GM18505 (cell line): ENCODE results near the gene RAB1A.

Experiments used
- ATAC-seq: cut with Tn5 transposase; IDR thresholded peaks from one replicate; pipeline ENCODE4 v1.9.1; 2021; ENCODE audit not compliant: unreplicated experiment
- POLR2A ChIP-seq: IDR thresholded peaks from 4 replicates; pipeline ENCODE4 v1.6.1; 2011; ENCODE audit warnings: borderline replicate concordance; ENCODE audit not compliant: insufficient read depth, insufficient read length; ENCODE audit errors: extremely low read depth

The RAB1A gene

DNA sequence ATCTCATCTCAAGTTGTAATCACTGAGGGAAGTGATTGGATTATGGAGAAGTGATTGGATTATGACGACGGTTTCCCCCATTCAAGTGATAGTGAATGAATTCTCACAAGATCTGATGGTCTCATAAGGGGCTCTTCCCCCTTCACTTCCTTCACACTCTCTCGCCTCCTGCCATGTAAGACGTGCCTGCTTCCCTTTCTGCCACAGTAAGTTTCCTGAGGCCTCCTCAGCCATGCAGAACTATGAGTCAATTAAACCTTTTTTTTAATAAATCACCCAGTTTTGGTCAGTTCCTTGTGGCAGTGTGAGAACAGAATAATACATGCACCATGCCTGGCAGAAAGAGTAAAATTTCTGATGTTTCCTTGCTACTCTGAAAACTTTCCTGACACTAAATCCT lies 37.1 kb downstream of the RAB1A start:
- ATAC-seq, result no peak
- TF ChIP-seq POLR2A, result no peak

DNA sequence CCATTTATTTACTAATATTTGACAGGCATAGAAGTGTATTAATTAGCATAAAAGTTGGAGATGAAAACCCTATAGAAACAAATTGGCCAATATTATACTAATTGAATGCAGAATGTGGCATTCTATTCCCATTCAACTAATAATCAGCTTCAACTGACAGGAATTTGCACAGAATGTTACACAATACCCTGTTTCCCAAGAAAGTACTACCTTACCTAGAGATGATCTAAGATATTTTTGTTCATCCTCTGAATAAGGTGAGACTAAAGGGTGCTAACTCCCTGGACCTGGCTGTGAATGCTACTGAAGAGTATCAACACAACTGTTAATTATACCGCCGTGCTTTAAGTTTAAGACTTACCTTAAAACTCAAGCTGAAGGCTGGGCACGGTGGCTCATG lies 44.8 kb downstream of the RAB1A start:
- no peak for TF ChIP-seq POLR2A
- ATAC-seq, result no peak

DNA sequence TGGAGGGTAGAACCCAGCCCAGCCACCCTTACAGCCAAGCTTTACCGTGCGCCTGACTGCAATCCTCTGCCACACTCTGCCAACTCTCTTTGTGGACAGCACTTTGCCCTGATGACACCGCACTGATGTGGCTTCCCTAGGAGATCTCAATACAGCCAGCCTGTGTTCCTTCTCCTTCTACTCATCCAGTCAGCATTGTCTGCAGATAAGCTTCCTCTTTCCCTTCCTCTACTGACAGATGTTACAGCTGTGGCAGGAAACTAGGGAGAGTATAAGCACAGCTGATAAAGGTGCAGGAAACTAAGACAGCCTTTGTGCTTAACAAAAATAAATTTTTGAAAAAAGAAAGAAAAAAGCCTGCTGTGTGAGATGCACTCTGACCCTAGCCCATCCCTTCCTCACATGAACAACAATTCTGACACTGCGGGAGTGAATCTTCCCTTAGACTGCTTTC lies 48.6 kb downstream of the RAB1A start:
- TF ChIP-seq POLR2A, result no peak
- ATAC-seq, result no peak

DNA sequence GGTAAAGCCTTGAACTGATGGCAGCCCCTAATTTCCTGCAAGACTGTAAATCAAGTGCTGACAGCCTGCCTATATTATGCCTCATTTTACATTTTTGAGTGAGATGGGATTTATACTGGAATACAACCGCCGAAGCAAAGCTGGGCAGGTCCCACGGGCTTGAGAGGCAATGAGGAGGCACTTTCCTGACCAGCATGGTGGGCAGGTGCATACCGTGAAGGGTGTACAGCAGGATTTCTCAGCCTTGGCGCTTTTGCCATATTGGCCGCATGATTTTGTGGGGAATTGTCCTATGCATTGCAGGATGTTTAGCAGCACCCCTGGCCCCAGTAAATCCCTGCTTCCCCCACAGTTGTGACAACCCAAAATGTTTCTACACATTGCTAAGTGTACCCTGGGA lies 50.9 kb downstream of the RAB1A start:
- no peak for TF ChIP-seq POLR2A
- ATAC-seq, result no peak

DNA sequence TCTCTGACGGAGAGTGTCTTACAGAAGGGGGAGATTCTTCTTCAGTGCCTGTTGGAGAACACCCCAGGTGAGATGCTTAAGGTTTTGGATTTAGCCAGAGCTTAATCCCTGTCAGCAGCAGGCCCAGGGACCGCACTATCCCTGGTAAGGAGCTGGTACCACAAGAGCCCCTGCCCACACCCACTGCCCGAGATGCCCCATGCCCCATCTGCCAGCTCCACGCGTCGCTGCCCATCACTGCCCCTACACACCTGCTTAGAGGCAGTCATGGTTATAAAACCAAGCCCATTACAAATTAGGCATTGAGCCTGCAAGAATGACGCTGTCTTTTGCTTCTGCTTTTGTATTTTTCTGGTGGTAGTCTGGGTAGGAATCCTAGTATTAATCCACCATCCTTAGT lies 52.0 kb downstream of the RAB1A start:
- ATAC-seq, result no peak
- TF ChIP-seq POLR2A, result no peak

DNA sequence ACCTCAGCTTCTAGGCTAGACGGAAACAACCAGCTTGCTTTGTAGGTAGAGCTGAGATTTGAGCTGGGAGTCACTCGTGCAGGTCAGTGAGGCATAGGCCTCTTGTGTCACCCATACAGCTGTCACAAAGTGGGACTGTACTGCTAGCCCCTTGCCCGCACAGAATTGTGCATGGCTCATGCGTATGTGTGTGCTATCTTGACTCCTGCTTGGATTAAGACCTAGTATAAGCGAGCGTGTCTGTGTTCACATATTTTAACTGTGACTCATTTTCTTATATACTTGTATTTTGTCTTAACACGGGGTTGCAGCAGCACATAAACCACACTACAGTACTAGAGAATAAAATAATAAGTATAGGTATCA lies 53.6 kb downstream of the RAB1A start:
- no peak for TF ChIP-seq POLR2A
- no peak for ATAC-seq

DNA sequence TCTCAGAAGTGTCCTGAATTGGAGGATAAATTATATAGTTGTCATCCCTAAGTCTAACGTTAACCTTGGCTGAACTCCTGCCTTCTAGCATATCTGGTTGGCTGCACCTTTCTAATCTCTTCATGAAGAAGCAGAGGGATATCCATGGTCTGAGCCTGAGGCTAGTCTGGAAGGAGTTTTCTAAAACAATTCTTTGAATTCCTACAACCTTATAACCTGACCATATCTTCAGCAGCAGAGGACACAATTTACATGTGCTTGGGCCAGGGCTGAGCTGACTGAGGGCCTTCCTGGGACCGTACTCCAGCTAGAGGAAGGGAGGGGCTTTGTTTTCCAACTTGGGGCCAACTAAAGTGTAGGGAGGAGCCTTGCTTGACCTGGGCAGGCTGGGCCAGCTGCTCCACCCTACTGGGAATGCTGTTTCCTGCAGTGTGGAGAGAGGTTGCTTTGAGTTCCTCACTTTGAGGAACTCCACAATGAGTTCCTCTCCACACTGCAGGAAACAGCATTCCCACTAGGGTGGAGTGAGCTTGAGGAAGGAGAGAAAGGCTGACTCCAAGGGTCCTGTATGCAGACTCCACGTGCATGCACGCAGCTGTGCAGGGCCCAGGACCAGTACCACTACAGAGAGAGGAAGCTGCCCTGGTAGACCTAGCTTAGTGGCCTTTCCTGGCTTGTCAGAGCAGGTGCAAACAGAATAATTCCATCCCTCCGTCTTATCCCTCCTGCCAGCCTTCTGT lies 54.1 kb downstream of the RAB1A start:
- ATAC-seq, result no peak
- TF ChIP-seq POLR2A, result no peak

DNA sequence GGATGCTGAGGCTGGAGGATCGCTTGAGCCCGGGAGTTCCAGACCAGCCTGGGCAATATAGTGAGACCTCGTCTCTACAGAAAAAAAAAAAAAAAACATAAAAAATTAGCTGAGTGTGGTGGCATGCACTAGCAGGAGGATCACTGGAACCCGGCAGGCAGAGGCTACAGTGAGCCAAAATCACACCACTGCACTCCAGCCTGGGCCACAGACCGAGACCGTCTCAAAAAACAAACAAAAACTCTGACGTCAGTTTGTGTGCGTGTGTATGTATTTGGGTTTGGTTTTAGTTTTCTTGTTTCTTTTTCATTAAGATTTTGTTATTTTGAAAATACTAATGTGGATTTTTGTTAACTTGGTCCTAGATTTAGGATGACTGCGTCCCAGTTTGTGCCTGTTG lies 54.7 kb downstream of the RAB1A start:
- TF ChIP-seq POLR2A, result no peak
- ATAC-seq, result no peak

DNA sequence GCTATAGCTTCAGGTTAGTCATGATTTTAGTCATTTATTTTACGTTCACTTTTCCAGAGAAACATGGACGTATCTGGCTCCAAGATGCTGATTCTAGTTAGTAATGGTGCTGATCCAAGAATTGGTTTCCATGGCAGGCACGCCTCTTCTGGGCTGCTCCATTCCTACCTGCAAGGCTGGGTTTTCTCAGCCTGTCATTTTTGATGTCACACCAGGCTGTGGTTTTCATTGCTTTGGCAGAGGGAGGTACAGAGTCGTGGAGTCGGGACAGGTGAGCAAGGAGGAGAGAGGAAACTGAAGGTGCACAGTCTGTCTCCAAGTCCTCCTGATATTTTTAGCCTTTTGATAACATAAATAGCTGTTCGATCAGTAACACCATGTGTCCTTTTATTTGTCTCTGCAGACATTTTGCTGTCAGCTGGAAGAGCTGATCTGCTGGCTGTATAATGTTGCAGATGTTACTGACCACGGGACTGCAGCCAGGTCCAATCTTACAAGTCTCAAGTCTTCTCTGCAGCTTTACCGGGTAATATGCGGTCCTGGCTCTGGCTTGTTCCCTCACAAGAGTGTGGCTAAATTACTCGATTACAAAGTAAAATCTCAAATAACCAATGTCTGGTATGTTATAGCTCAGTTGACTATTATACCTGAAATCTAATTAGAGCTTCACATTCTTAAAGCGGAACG lies 55.9 kb downstream of the RAB1A start:
- no peak for ATAC-seq

DNA sequence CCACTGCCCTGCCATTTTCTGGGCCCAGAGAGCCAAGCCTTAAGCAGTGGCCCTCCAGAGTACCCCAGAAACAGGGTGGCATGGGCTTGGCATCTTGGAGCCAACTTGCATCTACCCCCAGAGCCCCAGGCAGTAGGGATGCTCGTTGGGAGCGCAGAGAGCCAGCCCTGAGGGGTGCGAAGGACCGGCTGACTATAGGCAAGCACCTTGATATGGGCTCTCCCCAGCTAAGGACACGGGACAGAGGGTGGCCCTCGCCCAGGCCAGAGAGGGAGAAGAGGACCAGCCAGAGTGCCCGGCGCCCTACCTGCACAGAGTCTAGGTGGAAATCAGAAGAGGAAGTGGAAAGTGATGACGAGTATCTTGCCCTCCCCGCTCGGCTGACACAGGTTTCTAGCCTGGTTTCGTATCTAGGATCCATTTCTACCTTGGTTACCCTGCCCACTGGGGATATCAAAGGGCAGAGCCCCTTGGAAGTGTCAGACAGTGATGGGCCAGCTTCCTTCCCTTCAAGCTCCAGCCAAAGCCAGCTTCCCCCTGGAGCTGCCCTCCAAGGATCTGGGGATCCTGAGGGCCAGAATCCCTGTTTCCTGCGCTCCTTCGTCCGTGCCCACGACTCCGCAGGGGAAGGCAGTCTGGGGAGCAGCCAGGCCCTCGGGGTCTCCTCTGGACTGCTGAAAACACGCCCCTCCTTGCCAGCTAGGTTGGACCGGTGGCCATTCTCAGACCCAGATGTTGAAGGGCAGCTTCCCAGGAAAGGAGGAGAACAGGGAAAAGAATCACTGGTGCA lies 57.5 kb downstream of the RAB1A start:
- TF ChIP-seq POLR2A, result no peak
- ATAC-seq, result peak; percentile 63

More for the DNA sequence above, 55.9 kb downstream of the RAB1A start:
- TF ChIP-seq POLR2A, result no peak

DNA sequence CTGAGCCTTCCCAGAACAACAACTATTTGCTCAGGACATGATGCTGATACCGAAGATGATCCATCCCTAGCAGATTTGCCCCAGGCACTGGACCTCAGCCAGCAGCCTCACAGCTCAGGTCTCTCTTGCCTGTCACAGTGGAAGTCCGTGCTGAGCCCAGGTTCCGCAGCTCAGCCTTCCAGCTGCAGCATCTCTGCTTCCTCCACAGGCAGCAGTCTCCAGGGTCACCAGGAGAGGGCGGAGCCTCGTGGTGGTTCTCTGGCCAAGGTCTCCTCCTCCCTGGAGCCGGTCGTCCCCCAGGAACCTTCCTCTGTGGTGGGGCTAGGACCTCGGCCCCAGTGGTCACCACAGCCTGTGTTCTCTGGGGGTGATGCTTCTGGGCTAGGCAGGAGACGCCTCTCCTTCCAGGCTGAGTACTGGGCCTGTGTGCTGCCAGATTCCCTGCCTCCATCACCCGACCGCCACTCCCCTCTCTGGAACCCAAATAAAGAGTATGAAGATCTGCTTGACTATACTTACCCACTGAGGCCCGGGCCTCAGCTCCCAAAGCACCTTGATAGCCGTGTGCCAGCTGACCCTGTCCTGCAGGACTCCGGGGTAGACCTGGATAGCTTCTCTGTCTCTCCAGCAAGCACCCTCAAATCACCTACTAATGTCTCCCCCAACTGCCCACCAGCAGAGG lies 58.3 kb downstream of the RAB1A start:
- ATAC-seq, result no peak
- TF ChIP-seq POLR2A, result no peak

DNA sequence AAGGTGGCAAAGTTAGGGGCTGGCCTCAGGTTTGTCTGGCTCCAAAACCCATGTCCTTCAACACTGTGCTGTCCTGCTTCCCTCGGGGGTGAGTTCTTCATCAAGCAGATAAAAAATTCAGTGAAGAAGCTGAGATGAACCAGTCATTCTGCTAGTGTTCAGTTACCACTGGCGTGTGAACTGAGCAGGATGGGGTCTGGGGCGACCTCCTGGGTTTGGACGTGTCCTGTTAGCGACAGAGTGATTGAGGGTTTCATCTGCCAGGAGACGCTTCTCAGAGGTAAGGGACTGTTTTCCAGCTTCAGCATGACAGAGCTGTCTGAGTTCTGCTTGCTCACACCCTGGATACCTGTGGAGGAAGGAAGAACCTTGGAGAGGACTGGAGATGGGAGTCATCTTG lies 59.0 kb downstream of the RAB1A start:
- no peak for ATAC-seq
- peak; percentile 5 for TF ChIP-seq POLR2A

DNA sequence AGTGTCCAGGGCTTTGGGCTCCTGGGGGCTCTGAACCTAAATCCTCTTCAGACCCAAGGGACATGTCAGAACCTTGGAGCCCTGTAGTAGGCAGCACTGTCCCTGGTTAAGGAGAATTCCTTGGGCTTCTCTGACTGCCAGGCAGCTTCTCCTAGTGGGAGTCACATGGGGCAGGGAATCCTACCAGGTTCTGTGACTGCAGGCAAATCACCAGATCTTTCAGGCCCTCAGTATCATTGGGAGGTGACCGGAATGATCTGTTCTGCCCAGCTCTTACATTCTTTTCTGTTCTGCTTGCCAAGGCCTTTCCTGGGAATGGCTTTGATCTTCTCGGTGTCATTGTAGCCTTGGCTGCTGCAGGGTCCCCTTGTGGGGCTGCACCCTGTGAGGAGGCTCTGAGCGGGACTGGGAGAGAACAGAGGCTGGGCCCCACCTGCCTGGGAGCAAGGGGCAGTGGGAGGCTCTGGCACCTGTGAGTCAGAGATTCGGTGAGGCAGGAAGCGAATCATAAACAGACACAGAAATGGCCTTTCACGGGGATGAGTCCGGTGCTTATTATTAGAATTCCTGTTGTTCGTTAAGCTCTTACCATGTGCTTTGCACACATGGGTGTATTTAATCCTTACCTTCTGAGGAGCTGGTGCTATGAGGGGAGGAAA lies 59.6 kb downstream of the RAB1A start:
- ATAC-seq, result no peak

More for the DNA sequence above, 59.6 kb downstream of the RAB1A start:
- TF ChIP-seq POLR2A, result no peak
